Glutamatergic neuron (in vitro differentiated cells): ENCODE results near the gene DDX28. TPM values are rescaled to one million over a fixed set of nuclear protein-coding genes. Genes with fewer than 3 reads are reported as not detected.

Experiments used
- DNase-seq: peaks from one replicate; pipeline ENCODE4 v3.0.0; 2022
- H3K27ac Mint-ChIP-seq: one replicate; pipeline ENCODE4 v1.8.0; 2020; ENCODE audit warnings: mild to moderate bottlenecking, mixed read lengths, inconsistent platforms; ENCODE audit not compliant: unreplicated experiment
- H3K27me3 Mint-ChIP-seq: one replicate; pipeline ENCODE4 v1.8.0; 2020; ENCODE audit warnings: mild to moderate bottlenecking, moderate library complexity, mixed read lengths, inconsistent platforms; ENCODE audit not compliant: unreplicated experiment
- H3K36me3 Mint-ChIP-seq: one replicate; pipeline ENCODE4 v1.8.0; 2020; ENCODE audit warnings: mild to moderate bottlenecking, mixed read lengths, inconsistent platforms; ENCODE audit not compliant: unreplicated experiment
- H3K4me1 Mint-ChIP-seq: one replicate; pipeline ENCODE4 v1.8.0; 2020; ENCODE audit warnings: mild to moderate bottlenecking, low read depth, mixed read lengths, inconsistent platforms; ENCODE audit not compliant: unreplicated experiment
- H3K4me3 Mint-ChIP-seq: one replicate; pipeline ENCODE4 v1.8.0; 2020; ENCODE audit warnings: mild to moderate bottlenecking, mixed read lengths, inconsistent platforms; ENCODE audit not compliant: unreplicated experiment
- H3K9me3 Mint-ChIP-seq: one replicate; pipeline ENCODE4 v1.8.0; 2020; ENCODE audit warnings: mild to moderate bottlenecking, moderate library complexity, mixed read lengths, inconsistent platforms; ENCODE audit not compliant: unreplicated experiment
- total RNA-seq: library from RNA; stranded (reverse); fragmentation: NEBNext Ultra II Directional; extraction: Animal tissue kit (Norgen Biotek cat#: 25700); gene quantifications from one replicate; pipeline ENCODE4 v1.2.1, GENCODE V29; 2021; ENCODE audit not compliant: unreplicated experiment
- TF ChIP-seq, protein P1 (sequence below): fragments of 200-600 bp; sonication (generic); IDR thresholded peaks from one replicate; pipeline ENCODE4 v1.5.0; 2021; ENCODE audit not compliant: partially characterized antibody, unreplicated experiment

The DDX28 gene
- total RNA-seq, 1 donor from 2014 or later, result 6.7 TPM

DNA sequence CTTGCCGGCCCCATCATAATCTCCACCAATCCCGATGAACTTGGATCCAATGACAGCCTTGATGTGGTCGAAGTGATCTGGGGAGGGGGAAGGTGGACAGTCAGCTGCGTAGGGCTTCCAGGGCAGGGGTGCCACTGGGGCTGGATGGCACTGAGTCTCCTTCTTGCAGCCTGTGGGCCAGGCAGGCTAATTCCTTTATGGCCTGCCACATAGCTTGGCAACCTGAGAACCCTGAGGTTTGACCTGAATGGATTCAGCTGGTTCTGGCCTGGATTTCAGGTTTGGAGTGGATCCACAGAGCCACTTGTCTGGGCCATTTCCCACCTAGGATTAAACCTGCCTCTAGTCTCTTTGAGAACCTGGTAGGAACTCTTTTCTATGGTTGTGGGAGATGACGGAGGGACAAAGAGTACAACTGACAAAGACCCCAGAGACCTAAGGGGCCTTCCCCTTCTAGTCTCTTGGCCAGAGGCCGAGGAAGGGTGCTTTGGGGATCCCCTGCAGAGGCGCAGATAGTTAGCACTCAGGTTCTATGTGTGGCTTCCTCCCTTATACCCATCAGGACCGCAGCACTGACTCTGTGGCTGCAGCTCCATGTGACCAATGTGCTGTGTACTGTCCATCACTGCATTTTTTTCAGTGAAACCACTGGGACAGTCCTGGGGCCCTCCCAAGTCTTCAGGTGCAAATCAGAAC is 33.6 kb downstream of the DDX28 start:
- Mint-ChIP-seq H3K4me1 (peaks cover 2% of the 10 kb centered on the region), H3K4me3 (no peak overlapping the region), H3K36me3 (no peaks in the 10 kb centered on the region), H3K9me3 (peaks cover 7% of the 10 kb centered on the region), H3K27ac (no peak overlapping the region), H3K27me3 (peaks cover 6% of the 10 kb centered on the region)
- no peak for DNase-seq
- TF ChIP-seq, protein P1, sequence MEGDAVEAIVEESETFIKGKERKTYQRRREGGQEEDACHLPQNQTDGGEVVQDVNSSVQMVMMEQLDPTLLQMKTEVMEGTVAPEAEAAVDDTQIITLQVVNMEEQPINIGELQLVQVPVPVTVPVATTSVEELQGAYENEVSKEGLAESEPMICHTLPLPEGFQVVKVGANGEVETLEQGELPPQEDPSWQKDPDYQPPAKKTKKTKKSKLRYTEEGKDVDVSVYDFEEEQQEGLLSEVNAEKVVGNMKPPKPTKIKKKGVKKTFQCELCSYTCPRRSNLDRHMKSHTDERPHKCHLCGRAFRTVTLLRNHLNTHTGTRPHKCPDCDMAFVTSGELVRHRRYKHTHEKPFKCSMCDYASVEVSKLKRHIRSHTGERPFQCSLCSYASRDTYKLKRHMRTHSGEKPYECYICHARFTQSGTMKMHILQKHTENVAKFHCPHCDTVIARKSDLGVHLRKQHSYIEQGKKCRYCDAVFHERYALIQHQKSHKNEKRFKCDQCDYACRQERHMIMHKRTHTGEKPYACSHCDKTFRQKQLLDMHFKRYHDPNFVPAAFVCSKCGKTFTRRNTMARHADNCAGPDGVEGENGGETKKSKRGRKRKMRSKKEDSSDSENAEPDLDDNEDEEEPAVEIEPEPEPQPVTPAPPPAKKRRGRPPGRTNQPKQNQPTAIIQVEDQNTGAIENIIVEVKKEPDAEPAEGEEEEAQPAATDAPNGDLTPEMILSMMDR, result no peak

DNA sequence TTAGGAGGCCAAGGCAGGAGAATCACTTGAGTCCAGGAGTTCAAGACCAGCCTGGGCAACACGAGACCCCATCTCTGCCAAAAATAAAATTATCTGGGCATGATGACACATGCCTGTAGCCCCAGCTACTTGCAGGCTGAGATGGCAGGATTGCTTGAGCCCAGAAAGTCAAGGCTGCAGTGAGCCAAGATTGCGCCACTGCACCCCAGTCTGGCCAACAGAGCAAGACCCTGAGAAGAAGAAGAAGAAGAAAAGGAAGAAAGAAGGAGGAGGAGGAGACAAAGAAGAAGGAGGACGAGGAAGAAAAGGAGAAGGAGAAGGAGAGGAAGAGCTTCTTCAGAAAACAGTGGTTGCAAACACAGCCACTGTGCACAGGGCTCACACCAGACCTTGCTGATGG is 34.4 kb downstream of the DDX28 start:
- H3K36me3 Mint-ChIP-seq, result no peaks in the 10 kb centered on the region
- peaks cover 7% of the 10 kb centered on the region for H3K9me3 Mint-ChIP-seq
- H3K27ac Mint-ChIP-seq, result no peak overlapping the region
- TF ChIP-seq, protein P1, result no peak
- no peak for DNase-seq
- no peak overlapping the region for H3K4me3 Mint-ChIP-seq
- peaks cover 2% of the 10 kb centered on the region for H3K4me1 Mint-ChIP-seq
- H3K27me3 Mint-ChIP-seq, result peaks cover 6% of the 10 kb centered on the region

DNA sequence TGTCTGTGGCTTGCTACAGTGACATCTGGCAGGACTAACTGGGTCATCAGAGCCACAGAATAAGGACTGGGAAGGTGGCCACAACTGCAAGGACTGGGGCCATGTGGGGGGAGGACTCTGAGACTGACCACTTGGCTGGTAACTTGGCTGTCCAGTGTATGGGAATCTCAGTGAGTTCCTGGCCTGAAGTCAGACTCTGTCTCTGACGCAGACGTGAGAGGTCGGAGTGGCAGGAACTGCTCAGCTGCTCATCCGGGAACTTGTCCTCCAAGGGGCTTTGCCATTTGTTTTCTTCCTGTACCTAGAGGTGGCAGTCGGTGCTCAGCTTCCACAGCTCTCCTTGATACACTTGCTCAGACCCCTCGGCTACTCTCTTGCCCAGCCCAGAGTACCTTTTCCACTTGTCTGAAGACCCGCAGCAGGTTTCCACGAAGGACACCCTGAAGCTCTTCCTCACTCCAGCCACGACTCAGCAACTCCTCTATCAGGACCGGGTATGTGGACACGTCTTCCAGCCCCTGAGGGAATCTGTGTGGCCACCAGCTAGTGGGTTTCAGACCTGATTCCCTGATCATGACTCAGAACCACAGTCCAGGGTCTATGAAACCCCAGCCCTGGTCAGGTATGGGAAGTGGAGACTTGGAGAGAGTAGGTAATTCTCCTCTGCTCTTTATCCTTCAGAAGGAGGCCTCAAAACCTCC is 35.4 kb downstream of the DDX28 start:
- Mint-ChIP-seq H3K36me3 (peaks cover 5% of the 10 kb centered on the region), H3K4me3 (no peak overlapping the region), H3K4me1 (peaks cover 2% of the 10 kb centered on the region), H3K27me3 (peaks cover 6% of the 10 kb centered on the region), H3K9me3 (peaks cover 11% of the 10 kb centered on the region), H3K27ac (no peak overlapping the region)
- TF ChIP-seq, protein P1, result no peak
- DNase-seq, result no peak

DNA sequence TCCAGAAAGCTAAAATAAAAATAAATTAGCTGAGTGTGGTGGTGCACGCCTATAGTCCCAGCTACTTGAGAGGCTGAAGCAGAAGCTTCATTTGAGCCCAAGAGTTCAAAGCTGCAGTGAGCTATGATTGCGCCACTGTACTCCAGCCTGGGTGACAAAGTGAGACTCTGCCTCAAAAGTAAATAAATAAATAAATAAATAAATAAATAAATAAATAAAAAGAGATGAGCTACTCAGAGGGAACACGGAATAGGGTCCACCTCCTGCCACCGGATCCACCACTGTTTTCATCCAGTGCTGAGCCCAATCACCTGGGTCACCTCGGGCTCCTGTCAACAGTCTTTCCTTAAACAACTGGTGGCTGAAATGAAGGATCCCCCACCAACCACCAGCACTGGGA is 36.1 kb downstream of the DDX28 start:
- peaks cover 6% of the 10 kb centered on the region for H3K27me3 Mint-ChIP-seq
- peaks cover 5% of the 10 kb centered on the region for H3K36me3 Mint-ChIP-seq
- DNase-seq, result no peak
- TF ChIP-seq, protein P1, result no peak
- peaks cover 2% of the 10 kb centered on the region for H3K4me1 Mint-ChIP-seq
- peaks cover 11% of the 10 kb centered on the region for H3K9me3 Mint-ChIP-seq
- H3K4me3 Mint-ChIP-seq, result no peak overlapping the region
- no peak overlapping the region for H3K27ac Mint-ChIP-seq

DNA sequence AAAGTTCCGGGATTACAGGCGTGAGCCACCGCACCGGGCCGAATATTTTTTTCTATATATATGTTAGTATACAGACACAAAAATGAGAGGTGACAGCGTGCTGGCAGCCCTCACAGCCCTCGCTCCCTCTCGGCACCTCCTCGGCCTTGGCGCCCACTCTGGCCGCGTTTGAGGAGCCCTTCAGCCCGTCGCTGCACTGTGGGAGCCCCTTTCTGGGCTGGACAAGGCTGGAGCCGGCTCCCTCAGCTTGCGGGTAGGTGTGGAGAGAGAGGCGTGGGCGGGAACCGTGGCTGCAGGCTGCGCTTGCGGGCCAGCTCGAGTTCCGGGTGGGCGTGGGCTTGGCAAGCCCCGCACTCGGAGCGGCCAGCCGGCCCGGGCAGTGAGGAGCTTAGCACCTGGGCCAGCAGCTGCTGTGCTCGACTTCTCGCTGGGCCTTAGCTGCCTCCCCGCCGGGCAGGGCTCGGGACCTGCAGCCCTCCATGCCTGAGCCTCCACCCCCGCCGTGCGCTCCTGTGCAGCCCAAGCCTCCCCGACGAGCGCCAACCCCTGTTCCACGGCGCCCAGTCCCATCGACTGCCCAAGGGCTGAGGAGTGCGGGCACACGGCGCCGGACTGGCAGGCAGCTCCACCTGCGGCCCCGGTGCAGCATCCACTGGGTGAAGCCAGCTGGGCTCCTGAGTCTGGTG is 40.9 kb downstream of the DDX28 start:
- Mint-ChIP-seq H3K4me1 (peaks cover 2% of the 10 kb centered on the region), H3K9me3 (peaks cover 5% of the 10 kb centered on the region), H3K36me3 (peaks cover 5% of the 10 kb centered on the region), H3K4me3 (no peak overlapping the region), H3K27me3 (no peaks in the 10 kb centered on the region), H3K27ac (no peak overlapping the region)
- DNase-seq, result no peak
- TF ChIP-seq, protein P1, result no peak
